Renal pelvis (tissue), 12 donors: ENCODE data around the gene RAB40C. TPM values are rescaled to one million over a fixed set of nuclear protein-coding genes. Genes with fewer than 3 reads are reported as not detected.

Experiments used
- DNase-seq: peaks from one replicate; pipeline ENCODE4 v3.0.0-alpha.2; 2013
- long read RNA-seq, 16 experiments: transcript quantifications; one replicate each; lab custom pipeline, GENCODE V29; 2026
- polyA plus RNA-seq, 3 donors: library from polyadenylated mRNA; unstranded; fragments of 120-200 nt; gene quantifications; one replicate each; pipeline ENCODE4 v1.2.1, GENCODE V29; 2013; ENCODE audit not compliant: insufficient read length in 3 of 3

The RAB40C gene, protein sequence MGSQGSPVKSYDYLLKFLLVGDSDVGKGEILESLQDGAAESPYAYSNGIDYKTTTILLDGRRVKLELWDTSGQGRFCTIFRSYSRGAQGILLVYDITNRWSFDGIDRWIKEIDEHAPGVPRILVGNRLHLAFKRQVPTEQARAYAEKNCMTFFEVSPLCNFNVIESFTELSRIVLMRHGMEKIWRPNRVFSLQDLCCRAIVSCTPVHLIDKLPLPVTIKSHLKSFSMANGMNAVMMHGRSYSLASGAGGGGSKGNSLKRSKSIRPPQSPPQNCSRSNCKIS
- polyA plus RNA-seq, result 10 to 100 TPM; 24.5 to 33.9 (median 24.6) TPM
- long read RNA-seq, donor 1, partial matches to known transcripts, result 0 of 5 reads
- long read RNA-seq, donor 1, other reads (novel, unspliced or antisense), result 0 of 5 reads
- long read RNA-seq, donor 2, partial matches to known transcripts, result 0 of 7 reads
- long read RNA-seq, donor 2, other reads (novel, unspliced or antisense), result 0 of 7 reads
- long read RNA-seq, donor 3, partial matches to known transcripts, result 0 of 2 reads
- long read RNA-seq, donor 3, other reads (novel, unspliced or antisense), result 0 of 2 reads
- long read RNA-seq, donor 4, partial matches to known transcripts, result 0 of 8 reads
- long read RNA-seq, donor 4, other reads (novel, unspliced or antisense), result 0 of 8 reads
- long read RNA-seq, donor 5, partial matches to known transcripts, result 0 of 1 reads
- long read RNA-seq, donor 5, other reads (novel, unspliced or antisense), result 0 of 1 reads
- long read RNA-seq, donor 6, partial matches to known transcripts, result 0 of 6 reads
- long read RNA-seq, donor 6, other reads (novel, unspliced or antisense), result 0 of 6 reads
- long read RNA-seq, donor 7, transcript RAB40C-201 (6 exons, 2,699 nt), result major isoform, 5 of 10 reads
- long read RNA-seq, donor 7, partial matches to known transcripts, result 0 of 10 reads
- long read RNA-seq, donor 7, other reads (novel, unspliced or antisense), result 0 of 10 reads
- long read RNA-seq, donor 8, partial matches to known transcripts, result 0 of 2 reads
- long read RNA-seq, donor 8, other reads (novel, unspliced or antisense), result 0 of 2 reads
- long read RNA-seq, donor 9, transcript RAB40C-201 (6 exons, 2,699 nt), result major isoform, 5 of 6 reads
- long read RNA-seq, donor 9, partial matches to known transcripts, result 0 of 6 reads
- long read RNA-seq, donor 9, other reads (novel, unspliced or antisense), result 0 of 6 reads
- long read RNA-seq, donor 10, partial matches to known transcripts, result 14 of 23 reads
- long read RNA-seq, donor 10, other reads (novel, unspliced or antisense), result 5 of 23 reads
- long read RNA-seq, donor 11, partial matches to known transcripts, result 0 of 5 reads
- long read RNA-seq, donor 11, other reads (novel, unspliced or antisense), result 0 of 5 reads
- long read RNA-seq, donor 12, transcript RAB40C-201 (6 exons, 2,699 nt), result minor isoform, 5 of 12 reads
- long read RNA-seq, donor 12, transcript RAB40C-204 (7 exons, 2,569 nt), result major isoform, 6 of 12 reads
- long read RNA-seq, donor 12, partial matches to known transcripts, result 0 of 12 reads
- long read RNA-seq, donor 12, other reads (novel, unspliced or antisense), result 0 of 12 reads
- long read RNA-seq, donor 13, partial matches to known transcripts, result 0 of 5 reads
- long read RNA-seq, donor 13, other reads (novel, unspliced or antisense), result 0 of 5 reads
- long read RNA-seq, donor 14, result 0 reads
- long read RNA-seq, donor 15, result 0 reads
- long read RNA-seq, donor 16, partial matches to known transcripts, result 0 of 4 reads
- long read RNA-seq, donor 16, other reads (novel, unspliced or antisense), result 0 of 4 reads

- peak; percentile 97 for DNase-seq
Observed at GRCh38 chr16:589658-590187, at the start of gene RAB40C. RAB40C (plus strand) TSS chr16:590066; CDS start chr16:590292, 226 bp downstream.

- DNase-seq, result no peak
Observed at GRCh38 chr16:540645-541340, 49.1 kb upstream of the RAB40C start.

- no peak for DNase-seq
Observed at GRCh38 chr16:543301-544164, 46.3 kb upstream of the RAB40C start.

DNA sequence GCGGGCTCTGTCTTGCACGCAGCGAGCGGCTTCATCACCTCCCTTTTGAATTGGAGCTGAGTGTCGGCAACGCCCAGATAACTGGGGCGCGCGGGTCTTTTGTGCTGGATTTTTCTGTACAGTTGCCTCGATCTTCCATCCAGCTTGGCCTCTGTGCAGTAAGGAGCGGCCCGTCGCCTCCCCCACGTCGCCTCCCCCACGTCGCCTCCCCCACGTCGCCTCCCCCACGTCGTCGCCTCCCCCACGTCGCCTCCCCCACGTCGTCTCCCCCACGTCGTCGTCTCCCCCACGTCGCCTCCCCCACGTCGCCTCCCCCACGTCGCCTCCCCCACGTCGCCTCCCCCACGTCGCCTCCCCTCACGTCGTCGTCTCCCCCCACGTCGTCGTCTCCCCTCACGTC is 45.3 kb upstream of the RAB40C start:
- no peak for DNase-seq

GRCh38 chr16:546909-547770 is 42.7 kb upstream of the RAB40C start:
- no peak for DNase-seq

GRCh38 chr16:548586-548985 is 41.3 kb upstream of the RAB40C start:
- DNase-seq, result no peak

DNA sequence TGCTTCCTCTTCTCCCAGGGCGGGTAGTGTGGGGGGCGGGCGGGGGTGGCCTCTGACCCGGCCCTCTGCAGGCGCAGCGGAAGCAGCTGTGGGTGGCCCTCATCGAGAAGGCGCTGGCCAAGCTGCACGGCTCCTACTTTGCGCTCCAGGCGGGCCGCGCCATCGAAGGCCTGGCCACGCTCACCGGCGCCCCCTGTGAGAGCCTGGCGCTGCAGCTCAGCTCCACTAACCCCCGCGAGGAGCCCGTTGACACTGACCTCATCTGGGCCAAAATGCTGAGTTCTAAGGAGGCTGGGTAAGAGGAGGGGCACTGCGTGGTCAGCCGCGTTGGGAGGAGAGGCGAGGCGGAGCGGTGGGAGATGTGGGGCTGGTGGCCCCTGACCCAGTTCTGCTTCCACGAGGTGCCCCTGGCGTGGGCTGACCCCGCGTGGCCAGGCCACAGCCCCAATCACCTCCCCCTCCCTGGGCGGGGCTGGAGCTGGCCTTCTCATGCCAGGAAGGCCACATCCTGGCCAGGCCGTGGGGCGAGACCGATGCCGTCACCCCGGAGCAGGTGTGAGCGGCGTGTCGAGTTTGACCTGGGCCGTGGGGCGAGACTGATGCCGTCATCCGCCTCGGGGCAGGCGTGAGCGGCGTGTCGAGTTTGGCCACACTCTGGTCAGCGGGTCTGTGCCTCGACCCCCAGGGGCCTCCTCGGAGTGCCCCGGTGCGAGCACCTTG is 40.2 kb upstream of the RAB40C start:
- DNase-seq, result no peak

- DNase-seq, result no peak
Observed at GRCh38 chr16:551210-551609, 38.7 kb upstream of the RAB40C start.

GRCh38 chr16:552171-552570 is 37.7 kb upstream of the RAB40C start:
- no peak for DNase-seq

GRCh38 chr16:553601-554296 is 36.1 kb upstream of the RAB40C start:
- DNase-seq, result no peak

DNA sequence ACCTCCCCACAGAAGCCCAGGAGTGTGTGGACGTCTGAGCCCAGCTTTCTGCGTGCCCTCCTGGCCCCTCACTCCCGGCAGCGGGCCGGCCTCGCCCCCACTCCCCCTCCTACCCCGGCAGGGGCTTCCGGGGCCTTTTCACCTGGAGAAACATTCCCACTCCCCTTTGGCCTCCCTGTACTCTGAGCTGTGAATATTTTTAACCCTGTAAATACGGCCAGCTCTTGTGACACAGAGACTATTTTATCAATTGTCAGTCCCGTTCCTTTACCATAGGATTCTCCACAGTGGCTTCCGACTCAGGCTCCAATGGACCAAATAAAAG is 35.6 kb upstream of the RAB40C start:
- DNase-seq, result no peak

DNA sequence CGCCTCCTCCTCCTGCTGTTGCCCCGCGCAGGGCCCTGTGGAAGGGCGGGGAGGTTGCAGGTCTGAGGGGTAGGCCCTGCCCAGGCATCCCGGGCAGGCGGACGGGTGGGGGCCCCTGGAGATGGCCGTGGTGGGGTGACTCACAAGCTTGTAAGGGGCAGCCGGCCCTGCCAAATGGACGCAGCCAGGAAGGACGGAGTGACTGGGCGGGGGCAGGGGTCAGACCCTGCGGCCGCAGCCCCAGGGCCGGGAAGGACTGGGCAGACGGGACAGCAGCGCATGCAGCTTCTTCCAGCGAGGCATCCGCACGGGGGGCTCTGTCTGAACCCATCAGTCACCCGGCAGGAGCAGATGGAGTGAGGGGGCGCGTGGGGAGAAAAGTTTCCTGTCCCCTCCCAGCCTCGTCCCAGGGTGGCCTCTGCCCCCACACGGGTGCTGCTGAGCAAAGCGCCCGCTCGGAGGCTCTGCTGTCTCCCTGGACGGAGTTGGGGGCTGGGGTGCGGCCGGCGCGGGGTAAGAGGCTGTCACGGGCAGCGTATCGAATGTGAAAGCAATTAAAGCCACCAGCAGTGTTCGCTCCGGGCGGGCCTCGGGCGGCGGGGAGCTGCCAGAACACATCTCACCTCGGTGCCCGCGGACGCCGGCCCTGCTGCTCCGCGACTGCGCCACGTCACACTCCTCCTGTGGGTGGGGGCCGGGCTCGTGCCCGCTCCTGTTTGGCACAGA is 35.1 kb upstream of the RAB40C start:
- DNase-seq, result no peak

GRCh38 chr16:555528-556473 is 34.1 kb upstream of the RAB40C start:
- DNase-seq, result no peak

GRCh38 chr16:556474-557173 is 33.2 kb upstream of the RAB40C start:
- no peak for DNase-seq
